K562 (cell line): ENCODE measurements around the gene ROBO1. TPM values are rescaled to one million over a fixed set of nuclear protein-coding genes. Genes with fewer than 3 reads are reported as not detected.

ENCODE experiments used
- ATAC-seq: fragments of 200-7000 bp; cut with Tn5 transposase; 3 replicates; pipeline ENCODE4 v1.9.1; 2020; ENCODE audit warnings: moderate library complexity
- BruUV-seq: library from RNA; stranded (reverse); fragments of 400-500 nt; replicated peaks from 2 replicates; lab custom pipeline; 2021; lab: Mats Ljungman, UMichigan
- CTCF ChIA-PET: fragments of 300-600 bp; formaldehyde crosslinking; extraction: SDS; loops from one replicate; lab custom pipeline; 2021; ENCODE audit warnings: low intra/inter-chr PET ratio; lab: Yijun Ruan, JAX
- POLR2A ChIA-PET: fragments of 300-600, 350-650 bp; sonication (Branson Sonifier 250); formaldehyde crosslinking; extraction: SDS; loops from one replicate; lab custom pipeline; 2021; ENCODE audit warnings: antibody characterized with exemption, inconsistent platforms; lab: Yijun Ruan, JAX
- DNase-seq, 4 experiments: peaks; one replicate each; pipeline versions ENCODE4 v3.0.0 to v3.0.0-alpha.2; 2011 to 2018; ENCODE audit warnings: low spot score in 3 of 4, mixed read lengths in 3 of 4; ENCODE audit errors: extremely low read depth in 1 of 4
- FAIRE-seq: peaks from 2 replicates; lab custom pipeline; 2011; peaks lifted over from hg19 to GRCh38; lab: Jason Lieb, UNC
- H2AFZ ChIP-seq: 2 replicates; pipeline ENCODE4 v1.6.0; 2011; ENCODE audit warnings: low read depth, low read length, control low read depth, inconsistent platforms
- H3K27ac ChIP-seq: fragments of 200-600 bp; 3 replicates; pipeline ENCODE4 v1.8.0; 2011; ENCODE audit warnings: low read depth, mild to moderate bottlenecking, control low read depth, inconsistent platforms, low read length, moderate library complexity, mixed read lengths; ENCODE audit errors: extremely low read depth
- H3K27me3 ChIP-seq, 2 experiments: fragments of 300-600 bp in 1 of 2; 2 replicates in 1 of 2; 3 replicates in 1 of 2; pipeline versions ENCODE4 v1.6.0 to v1.8.0; 2011; ENCODE audit warnings: inconsistent platforms in 2 of 2, low read length in 2 of 2, mild to moderate bottlenecking in 1 of 2, mixed read lengths in 1 of 2, moderate library complexity in 1 of 2; ENCODE audit not compliant: control insufficient read depth in 2 of 2, insufficient read depth in 2 of 2
- H3K36me3 ChIP-seq: fragments of 300-600 bp; 3 replicates; pipeline ENCODE4 v1.8.0; 2011; ENCODE audit warnings: mild to moderate bottlenecking, low read length, inconsistent platforms; ENCODE audit not compliant: control insufficient read depth, insufficient read depth
- H3K4me1 ChIP-seq, 2 experiments: fragments of 200-600 bp in 1 of 2; replicated peaks in 1 of 2; 2 replicates in 1 of 2; 3 replicates in 1 of 2; pipeline versions ENCODE4 v1.5.1 to v1.8.0; 2011; ENCODE audit warnings: inconsistent platforms in 2 of 2, low read length in 2 of 2, mild to moderate bottlenecking in 1 of 2, mixed read lengths in 1 of 2, moderate library complexity in 1 of 2; ENCODE audit not compliant: control insufficient read depth in 2 of 2, insufficient read depth in 2 of 2
- H3K4me2 ChIP-seq: 2 replicates; pipeline ENCODE4 v1.6.1; 2011; ENCODE audit warnings: low read length, control low read depth, inconsistent platforms, mixed read lengths; ENCODE audit not compliant: insufficient read depth
- H3K4me3 ChIP-seq: fragments of 200-600 bp; sonication (generic), shearing (Covaris generic); 2 replicates; pipeline ENCODE4 v1.5.1; 2016; ENCODE audit warnings: control low read depth, inconsistent platforms
- H3K79me2 ChIP-seq: fragments of 200-600 bp; 3 replicates; pipeline ENCODE4 v1.8.0; 2011; ENCODE audit warnings: low read length, inconsistent platforms; ENCODE audit not compliant: control insufficient read depth, insufficient read depth
- H3K9ac ChIP-seq, 2 experiments: 2 replicates each; pipeline versions ENCODE4 v1.6.0 to v1.6.1; 2011; ENCODE audit warnings: low read depth in 2 of 2, low read length in 2 of 2, control low read depth in 1 of 2, inconsistent platforms in 1 of 2, mild to moderate bottlenecking in 1 of 2, mixed read lengths in 1 of 2; ENCODE audit not compliant: insufficient read depth in 1 of 2
- H3K9me1 ChIP-seq: one replicate; pipeline ENCODE4 v1.6.0; 2011; ENCODE audit warnings: inconsistent platforms, mild to moderate bottlenecking, low read length, moderate library complexity; ENCODE audit not compliant: control insufficient read depth, insufficient read depth
- H3K9me3 ChIP-seq: replicated peaks from 2 replicates; pipeline ENCODE4 v1.5.1; 2011; ENCODE audit warnings: low read depth, low read length, inconsistent platforms; ENCODE audit not compliant: control insufficient read depth, insufficient read depth
- H4K20me1 ChIP-seq: replicated peaks from 2 replicates; pipeline ENCODE4 v1.6.1; 2011; ENCODE audit warnings: low read length, inconsistent platforms, mixed read lengths; ENCODE audit not compliant: control insufficient read depth, insufficient read depth
- ATF7 ChIP-seq: fragments of 450-650 bp; IDR thresholded peaks from 2 replicates; pipeline ENCODE4 v1.7.1; 2014; ENCODE audit warnings: mild to moderate bottlenecking, moderate library complexity
- BCL6 ChIP-seq: fragments of 250-450 bp; sonication (Bioruptor Pico); IDR thresholded peaks from 2 replicates; pipeline ENCODE4 v1.4.0; 2020
- BMI1 ChIP-seq: fragments of 150-350 bp; IDR thresholded peaks from 2 replicates; pipeline ENCODE4 v1.6.1; 2014; ENCODE audit warnings: low read length
- DPF2 ChIP-seq: fragments of 450-650 bp; IDR thresholded peaks from 2 replicates; pipeline ENCODE4 v1.6.1; 2016
- HSF4 ChIP-seq: fragments of 250-450 bp; sonication (Bioruptor Pico); IDR thresholded peaks from 2 replicates; pipeline ENCODE4 v2.1.2; 2022; ENCODE audit warnings: mild to moderate bottlenecking, moderate library complexity, borderline replicate concordance
- RB1 ChIP-seq: fragments of 450-650 bp; IDR thresholded peaks from 2 replicates; pipeline ENCODE4 v1.6.1; 2017; ENCODE audit warnings: low read depth, mild to moderate bottlenecking
- SIN3A ChIP-seq, 2 experiments: fragments of 150-350 bp in 1 of 2; IDR thresholded peaks; 2 replicates each; pipeline ENCODE4 v1.6.1; 2011 to 2016; ENCODE audit warnings: borderline replicate concordance in 2 of 2, low read depth in 2 of 2, low read length in 2 of 2, mild to moderate bottlenecking in 2 of 2, moderate library complexity in 2 of 2; ENCODE audit not compliant: control insufficient read depth in 1 of 2
- SIN3B ChIP-seq: fragments of 450-650 bp; IDR thresholded peaks from 2 replicates; pipeline ENCODE4 v1.6.1; 2017; ENCODE audit warnings: low read depth, mild to moderate bottlenecking, moderate library complexity
- TBL1XR1 ChIP-seq, 2 experiments: IDR thresholded peaks; 2 replicates each; pipeline ENCODE4 v1.6.1; 2012; ENCODE audit warnings: improper control_type of control experiment in 2 of 2, low read length in 2 of 2, mild to moderate bottlenecking in 1 of 2
- ZBED1 ChIP-seq: IDR thresholded peaks from 2 replicates; pipeline ENCODE4 v1.6.1; 2014
- WGBS: fragments of 100-300 bp; shearing (Covaris generic); methylation state at CpG from one replicate; pipeline ENCODE4 v1.1.6; 2016; ENCODE audit warnings: low coverage, mixed read lengths; ENCODE audit not compliant: insufficient coverage; ENCODE audit errors: missing lambda C conversion rate; 5-methylcytosine and 5-hydroxymethylcytosine counted together
- in situ Hi-C: fragments of 300-500 bp; cut with MboI; formaldehyde crosslinking; loops from 4 replicates; pipeline ENCODE4 v1.15.0; 2018; ENCODE audit warnings: inconsistent platforms, mixed read lengths
- intact Hi-C: fragments of 100-400 bp; cut with micrococcal nuclease; formaldehyde crosslinking; loops from 2 replicates; pipeline ENCODE4 v1.14.2; 2022
- polyA plus RNA-seq, 8 experiments: library from polyadenylated mRNA; depleted of rRNA in 4 of 8; stranded (reverse) in 5 of 8; unstranded in 3 of 8; fragments of >200 nt; fragmentation: Nextera tagmentation in 2 of 8; fragmentation: Illumina TruSeq in 1 of 8; extraction: Ambion mirVana in 2 of 8; extraction: Trizol in 1 of 8; gene quantifications; 2 replicates each; pipeline versions ENCODE4 v1.2.1 to v1.2.3, GENCODE V29; 2011 to 2014; ENCODE audit warnings: inconsistent platforms in 1 of 8, missing spikeins in 1 of 8
- total RNA-seq, 7 experiments: library from RNA; depleted of rRNA in 6 of 7; stranded (reverse); fragments of >200 nt in 6 of 7; fragmentation: Illumina TruSeq in 2 of 7; extraction: Trizol in 2 of 7; gene quantifications; 2 replicates each; pipeline versions ENCODE4 v1.2.1 to v1.2.3, GENCODE V29; 2011 to 2021; ENCODE audit warnings: low replicate concordance in 1 of 7
- TF ChIP-seq, protein P1 (sequence below): fragments of 200-400 bp; formaldehyde crosslinking; IDR thresholded peaks from 2 replicates; pipeline ENCODE4 v1.6.1; 2017; ENCODE audit warnings: mild to moderate bottlenecking, low read depth, low read length, moderate library complexity
- TF ChIP-seq, protein P2 (sequence below): fragments of 200-600 bp; sonication (generic); IDR thresholded peaks from one replicate; pipeline ENCODE4 v1.6.1; 2012; ENCODE audit warnings: mild to moderate bottlenecking, low read depth, low read length, inconsistent platforms

ROBO1 gene
- total and polyA plus RNA-seq, 9 of the 15 experiments (the other 6 are each of a cell fraction or from before 2014, with no cell fraction given): 0.01 to 0.53 (median 0.17) TPM; not detected in 5

GRCh38 chr3:79203144-79203519 lies 564.7 kb downstream of the ROBO1 start:
- no peak for ATAC-seq
- BruUV-seq: no TSS peak
- POLR2A ChIA-PET: no interaction called here
- TF ChIP-seq RB1: no peak
- no peak for TF ChIP-seq ZBED1
- no peak for TF ChIP-seq HSF4
- no peak for TF ChIP-seq SIN3A (IDR thresholded peaks at IDR 0.05; ENCODE audit: borderline replicate concordance in 2 of 2, control insufficient read depth in 1 of 2, low read depth in 2 of 2, low read length in 2 of 2)
- TF ChIP-seq, protein P1, sequence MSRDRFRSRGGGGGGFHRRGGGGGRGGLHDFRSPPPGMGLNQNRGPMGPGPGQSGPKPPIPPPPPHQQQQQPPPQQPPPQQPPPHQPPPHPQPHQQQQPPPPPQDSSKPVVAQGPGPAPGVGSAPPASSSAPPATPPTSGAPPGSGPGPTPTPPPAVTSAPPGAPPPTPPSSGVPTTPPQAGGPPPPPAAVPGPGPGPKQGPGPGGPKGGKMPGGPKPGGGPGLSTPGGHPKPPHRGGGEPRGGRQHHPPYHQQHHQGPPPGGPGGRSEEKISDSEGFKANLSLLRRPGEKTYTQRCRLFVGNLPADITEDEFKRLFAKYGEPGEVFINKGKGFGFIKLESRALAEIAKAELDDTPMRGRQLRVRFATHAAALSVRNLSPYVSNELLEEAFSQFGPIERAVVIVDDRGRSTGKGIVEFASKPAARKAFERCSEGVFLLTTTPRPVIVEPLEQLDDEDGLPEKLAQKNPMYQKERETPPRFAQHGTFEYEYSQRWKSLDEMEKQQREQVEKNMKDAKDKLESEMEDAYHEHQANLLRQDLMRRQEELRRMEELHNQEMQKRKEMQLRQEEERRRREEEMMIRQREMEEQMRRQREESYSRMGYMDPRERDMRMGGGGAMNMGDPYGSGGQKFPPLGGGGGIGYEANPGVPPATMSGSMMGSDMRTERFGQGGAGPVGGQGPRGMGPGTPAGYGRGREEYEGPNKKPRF: no peak
- no peak for TF ChIP-seq DPF2
- TF ChIP-seq BCL6 (CRISPR knock-in tag): no peak
- TF ChIP-seq, protein P2, sequence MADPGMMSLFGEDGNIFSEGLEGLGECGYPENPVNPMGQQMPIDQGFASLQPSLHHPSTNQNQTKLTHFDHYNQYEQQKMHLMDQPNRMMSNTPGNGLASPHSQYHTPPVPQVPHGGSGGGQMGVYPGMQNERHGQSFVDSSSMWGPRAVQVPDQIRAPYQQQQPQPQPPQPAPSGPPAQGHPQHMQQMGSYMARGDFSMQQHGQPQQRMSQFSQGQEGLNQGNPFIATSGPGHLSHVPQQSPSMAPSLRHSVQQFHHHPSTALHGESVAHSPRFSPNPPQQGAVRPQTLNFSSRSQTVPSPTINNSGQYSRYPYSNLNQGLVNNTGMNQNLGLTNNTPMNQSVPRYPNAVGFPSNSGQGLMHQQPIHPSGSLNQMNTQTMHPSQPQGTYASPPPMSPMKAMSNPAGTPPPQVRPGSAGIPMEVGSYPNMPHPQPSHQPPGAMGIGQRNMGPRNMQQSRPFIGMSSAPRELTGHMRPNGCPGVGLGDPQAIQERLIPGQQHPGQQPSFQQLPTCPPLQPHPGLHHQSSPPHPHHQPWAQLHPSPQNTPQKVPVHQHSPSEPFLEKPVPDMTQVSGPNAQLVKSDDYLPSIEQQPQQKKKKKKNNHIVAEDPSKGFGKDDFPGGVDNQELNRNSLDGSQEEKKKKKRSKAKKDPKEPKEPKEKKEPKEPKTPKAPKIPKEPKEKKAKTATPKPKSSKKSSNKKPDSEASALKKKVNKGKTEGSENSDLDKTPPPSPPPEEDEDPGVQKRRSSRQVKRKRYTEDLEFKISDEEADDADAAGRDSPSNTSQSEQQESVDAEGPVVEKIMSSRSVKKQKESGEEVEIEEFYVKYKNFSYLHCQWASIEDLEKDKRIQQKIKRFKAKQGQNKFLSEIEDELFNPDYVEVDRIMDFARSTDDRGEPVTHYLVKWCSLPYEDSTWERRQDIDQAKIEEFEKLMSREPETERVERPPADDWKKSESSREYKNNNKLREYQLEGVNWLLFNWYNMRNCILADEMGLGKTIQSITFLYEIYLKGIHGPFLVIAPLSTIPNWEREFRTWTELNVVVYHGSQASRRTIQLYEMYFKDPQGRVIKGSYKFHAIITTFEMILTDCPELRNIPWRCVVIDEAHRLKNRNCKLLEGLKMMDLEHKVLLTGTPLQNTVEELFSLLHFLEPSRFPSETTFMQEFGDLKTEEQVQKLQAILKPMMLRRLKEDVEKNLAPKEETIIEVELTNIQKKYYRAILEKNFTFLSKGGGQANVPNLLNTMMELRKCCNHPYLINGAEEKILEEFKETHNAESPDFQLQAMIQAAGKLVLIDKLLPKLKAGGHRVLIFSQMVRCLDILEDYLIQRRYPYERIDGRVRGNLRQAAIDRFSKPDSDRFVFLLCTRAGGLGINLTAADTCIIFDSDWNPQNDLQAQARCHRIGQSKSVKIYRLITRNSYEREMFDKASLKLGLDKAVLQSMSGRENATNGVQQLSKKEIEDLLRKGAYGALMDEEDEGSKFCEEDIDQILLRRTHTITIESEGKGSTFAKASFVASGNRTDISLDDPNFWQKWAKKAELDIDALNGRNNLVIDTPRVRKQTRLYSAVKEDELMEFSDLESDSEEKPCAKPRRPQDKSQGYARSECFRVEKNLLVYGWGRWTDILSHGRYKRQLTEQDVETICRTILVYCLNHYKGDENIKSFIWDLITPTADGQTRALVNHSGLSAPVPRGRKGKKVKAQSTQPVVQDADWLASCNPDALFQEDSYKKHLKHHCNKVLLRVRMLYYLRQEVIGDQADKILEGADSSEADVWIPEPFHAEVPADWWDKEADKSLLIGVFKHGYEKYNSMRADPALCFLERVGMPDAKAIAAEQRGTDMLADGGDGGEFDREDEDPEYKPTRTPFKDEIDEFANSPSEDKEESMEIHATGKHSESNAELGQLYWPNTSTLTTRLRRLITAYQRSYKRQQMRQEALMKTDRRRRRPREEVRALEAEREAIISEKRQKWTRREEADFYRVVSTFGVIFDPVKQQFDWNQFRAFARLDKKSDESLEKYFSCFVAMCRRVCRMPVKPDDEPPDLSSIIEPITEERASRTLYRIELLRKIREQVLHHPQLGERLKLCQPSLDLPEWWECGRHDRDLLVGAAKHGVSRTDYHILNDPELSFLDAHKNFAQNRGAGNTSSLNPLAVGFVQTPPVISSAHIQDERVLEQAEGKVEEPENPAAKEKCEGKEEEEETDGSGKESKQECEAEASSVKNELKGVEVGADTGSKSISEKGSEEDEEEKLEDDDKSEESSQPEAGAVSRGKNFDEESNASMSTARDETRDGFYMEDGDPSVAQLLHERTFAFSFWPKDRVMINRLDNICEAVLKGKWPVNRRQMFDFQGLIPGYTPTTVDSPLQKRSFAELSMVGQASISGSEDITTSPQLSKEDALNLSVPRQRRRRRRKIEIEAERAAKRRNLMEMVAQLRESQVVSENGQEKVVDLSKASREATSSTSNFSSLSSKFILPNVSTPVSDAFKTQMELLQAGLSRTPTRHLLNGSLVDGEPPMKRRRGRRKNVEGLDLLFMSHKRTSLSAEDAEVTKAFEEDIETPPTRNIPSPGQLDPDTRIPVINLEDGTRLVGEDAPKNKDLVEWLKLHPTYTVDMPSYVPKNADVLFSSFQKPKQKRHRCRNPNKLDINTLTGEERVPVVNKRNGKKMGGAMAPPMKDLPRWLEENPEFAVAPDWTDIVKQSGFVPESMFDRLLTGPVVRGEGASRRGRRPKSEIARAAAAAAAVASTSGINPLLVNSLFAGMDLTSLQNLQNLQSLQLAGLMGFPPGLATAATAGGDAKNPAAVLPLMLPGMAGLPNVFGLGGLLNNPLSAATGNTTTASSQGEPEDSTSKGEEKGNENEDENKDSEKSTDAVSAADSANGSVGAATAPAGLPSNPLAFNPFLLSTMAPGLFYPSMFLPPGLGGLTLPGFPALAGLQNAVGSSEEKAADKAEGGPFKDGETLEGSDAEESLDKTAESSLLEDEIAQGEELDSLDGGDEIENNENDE: no peak
- TF ChIP-seq TBL1XR1 (IDR thresholded peaks at IDR 0.05; ENCODE audit: low read length in 2 of 2): no peak
- no peak for TF ChIP-seq BMI1
- TF ChIP-seq SIN3B: no peak
- no peak for TF ChIP-seq ATF7

More at GRCh38 chr3:79203144-79203519, 564.7 kb downstream of the ROBO1 start:
- H2AFZ ChIP-seq: no peak overlapping the region
- H3K9me3 ChIP-seq: no peaks in the 10 kb centered on the region
- H3K27ac ChIP-seq: no peak overlapping the region
- H4K20me1 ChIP-seq: no peaks in the 10 kb centered on the region
- no peaks in the 10 kb centered on the region for H3K4me1 ChIP-seq
- H3K36me3 ChIP-seq: no peaks in the 10 kb centered on the region
- no peak overlapping the region for H3K9ac ChIP-seq
- no peak overlapping the region for H3K4me2 ChIP-seq
- no peaks in the 10 kb centered on the region for H3K27me3 ChIP-seq
- no peaks in the 10 kb centered on the region for H3K79me2 ChIP-seq
- 0% methylated on average over 3 of the region's 3 CpGs for WGBS
- FAIRE-seq: no peak
- no peak for DNase-seq
- CTCF ChIA-PET: no interaction called here
- intact Hi-C loops (no loop called here), in situ Hi-C loops (no loop called here)
- H3K4me3 ChIP-seq: no peak overlapping the region
- H3K9me1 ChIP-seq: no peaks in the 10 kb centered on the region
